Right cardiac atrium (tissue), 5 donors: ENCODE measurements around the gene NANOS3. TPM values are rescaled to one million over a fixed set of nuclear protein-coding genes. Genes with fewer than 3 reads are reported as not detected.

Experiments
- ATAC-seq, 2 donors: fragments of 200-7000 bp; cut with Tn5 transposase; one replicate each; pipeline versions ENCODE4 v1.8.0 to v1.9.1; 2020; ENCODE audit warnings: moderate library complexity in 2 of 2, mild to moderate bottlenecking in 1 of 2
- DNase-seq, 3 donors: peaks; one replicate each; pipeline ENCODE4 v3.0.0-alpha.2; 2020
- H3K27ac ChIP-seq: one replicate; pipeline ENCODE4 v1.5.1; 2013; ENCODE audit warnings: mild to moderate bottlenecking, low read length, control low read depth, moderate library complexity
- H3K27me3 ChIP-seq: one replicate; pipeline ENCODE4 v1.6.1; 2013; ENCODE audit not compliant: control insufficient read depth, insufficient read depth
- H3K4me1 ChIP-seq: one replicate; pipeline ENCODE4 v1.6.1; 2013; ENCODE audit warnings: low read length; ENCODE audit not compliant: control insufficient read depth, insufficient read depth
- H3K4me3 ChIP-seq: one replicate; pipeline ENCODE4 v1.5.1; 2013; ENCODE audit warnings: low read length, control low read depth
- H3K9me3 ChIP-seq: one replicate; pipeline ENCODE4 v1.6.1; 2013; ENCODE audit warnings: low read length; ENCODE audit not compliant: control insufficient read depth
- WGBS: extraction: QIAGEN DNeasy Blood & Tissue Kit; methylation state at CpG from one replicate; pipeline ENCODE4 v1.1.7; 2013; 5-methylcytosine and 5-hydroxymethylcytosine counted together
- intact Hi-C, 4 donors: fragments of 100-400 bp; cut with DNase I; formaldehyde crosslinking; loops; one replicate each; pipeline versions ENCODE4 v1.11.0 to v1.14.0; 2022 to 2023
- polyA plus RNA-seq: library from polyadenylated mRNA; stranded (reverse); fragments of 200-250 nt; gene quantifications from one replicate; pipeline ENCODE4 v1.2.3, GENCODE V29; 2013
- total RNA-seq, 4 donors: library from RNA; stranded (reverse); fragmentation: NEBNext Ultra II Directional; extraction: Animal tissue kit (Norgen Biotek cat#: 25700); gene quantifications; one replicate each; pipeline ENCODE4 v1.2.1, GENCODE V29; 2021
- donor health status: healthy with polysubstance abuse.
- donor health status: DM: no; HTN: yes; CAD: no.
- donor health status: DM: no; HTN: no; CAD: no.
- donor health status: DM: no; HTN: yes; CAD: no; lungs with severe emphysema.
- donor health status: DM: yes; HTN: yes; CAD: no.

Gene NANOS3
- total and polyA plus RNA-seq, 5 donors: 0.86 to 2.1 (median 1.6) TPM; not detected in 1

DNA sequence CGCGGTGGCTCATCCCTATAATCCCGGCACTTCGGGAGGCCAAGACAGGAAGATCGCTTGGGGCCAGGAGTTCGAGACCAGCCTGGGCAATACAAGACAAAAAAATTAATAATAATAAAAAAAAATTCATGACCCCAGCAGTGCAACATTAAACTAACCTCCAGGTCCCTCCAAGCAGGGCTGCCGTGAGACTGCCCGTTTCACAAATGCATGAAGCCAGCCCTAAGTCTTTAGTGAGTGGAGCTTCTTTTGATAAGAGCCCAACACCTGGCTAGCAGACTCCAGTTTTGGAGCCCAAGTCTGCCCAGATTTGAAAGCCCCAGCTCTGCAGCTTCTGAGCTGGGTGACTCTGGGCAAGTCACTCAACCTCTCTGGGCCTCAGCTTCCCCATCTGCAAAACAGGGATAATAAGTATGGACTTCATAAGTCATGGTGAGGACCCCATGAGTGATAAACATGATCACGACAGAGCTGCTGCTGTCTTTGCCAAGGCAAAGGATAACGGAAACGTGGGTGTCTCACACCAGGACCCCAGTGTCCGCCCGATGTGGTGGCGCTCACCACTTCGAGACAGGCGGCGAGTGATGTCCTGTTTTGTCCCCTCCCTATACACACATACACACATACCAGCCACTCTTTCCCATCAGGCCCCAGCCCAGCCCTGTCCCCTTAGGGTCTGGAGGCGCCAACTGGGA lies 38.4 kb upstream of the NANOS3 start:
- ATAC-seq (no peak), DNase-seq (no peak)
- Histone ChIP-seq H3K27ac (peak overlapping the region; percentile 91), H3K4me1 (peaks cover 10% of the 10 kb centered on the region), H3K4me3 (peak overlapping the region; percentile 97), H3K27me3 (no peaks in the 10 kb centered on the region), H3K9me3 (no peaks in the 10 kb centered on the region)
- intact Hi-C loops: no loop called here
- WGBS: 23% methylated on average over 18 of the region's 18 CpGs

DNA sequence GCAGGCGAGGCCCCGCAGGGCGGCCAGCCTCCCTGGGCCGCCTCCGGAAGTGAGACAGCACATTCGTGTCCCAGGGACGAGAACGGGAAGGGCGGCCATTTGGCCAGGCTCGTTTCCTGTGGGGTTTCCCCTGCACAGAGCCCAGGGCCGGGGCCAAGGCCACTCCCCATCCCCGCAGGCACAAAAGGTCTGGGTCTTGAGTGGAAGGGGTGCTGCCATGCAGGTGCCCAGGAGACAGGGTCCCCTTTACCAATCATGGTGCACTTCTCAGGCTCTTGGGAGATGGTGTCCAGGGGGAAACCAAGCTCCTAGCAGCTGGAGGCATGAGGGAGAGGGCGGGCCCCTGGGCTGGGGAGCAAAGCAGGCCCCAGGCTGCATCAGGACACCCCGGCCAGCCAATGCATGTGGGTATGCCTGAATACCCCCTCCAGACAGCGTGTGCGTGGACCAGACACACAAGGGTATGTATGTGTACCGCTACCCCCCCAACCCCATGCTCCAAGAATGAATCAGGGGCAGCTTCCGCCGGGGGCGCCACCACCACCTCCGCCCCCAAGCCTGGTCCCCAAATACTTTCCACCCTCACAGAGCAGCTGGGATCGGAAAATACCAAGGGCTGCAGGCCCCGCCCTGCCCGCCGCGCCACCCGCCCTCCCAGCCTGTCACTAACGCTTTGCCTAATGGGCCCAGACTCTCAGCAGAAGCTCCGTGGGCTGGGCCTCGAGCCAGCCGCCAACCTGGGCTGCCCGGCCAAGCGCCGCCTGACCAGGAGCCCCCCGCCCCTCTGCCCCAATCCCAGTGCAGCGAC lies 37.6 kb upstream of the NANOS3 start:
- Histone ChIP-seq H3K4me1 (peaks cover 6% of the 10 kb centered on the region), H3K27ac (peak overlapping the region; percentile 91), H3K9me3 (no peaks in the 10 kb centered on the region), H3K4me3 (peak overlapping the region; percentile 97), H3K27me3 (no peaks in the 10 kb centered on the region)
- WGBS: 1% methylated on average over 36 of the region's 36 CpGs
- intact Hi-C loops: no loop called here
- peak; percentile 96 to 97 (median 97) for DNase-seq
- ATAC-seq: peak; percentile 73 to 75

DNA sequence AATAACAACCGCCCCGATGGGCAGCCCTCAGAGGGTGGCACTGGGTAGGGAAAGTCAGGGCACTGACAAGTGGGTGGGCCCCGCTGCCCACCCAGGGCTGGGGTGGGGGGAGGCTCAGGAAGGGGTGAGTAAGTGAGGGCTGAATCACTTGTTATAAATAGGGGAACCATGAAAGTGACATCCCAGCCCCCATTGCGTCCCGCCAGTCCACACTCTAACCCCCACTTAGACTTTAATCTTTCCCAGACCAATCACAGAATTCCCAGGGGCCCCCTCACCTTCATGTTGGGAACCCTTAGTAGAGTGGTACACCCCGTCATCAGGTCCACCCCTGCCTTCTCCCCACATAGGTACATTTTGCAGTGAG lies 37.0 kb upstream of the NANOS3 start:
- H3K4me1 ChIP-seq: peaks cover 6% of the 10 kb centered on the region
- H3K9me3 ChIP-seq: no peaks in the 10 kb centered on the region
- intact Hi-C loops: no loop called here
- H3K27me3 ChIP-seq: no peaks in the 10 kb centered on the region
- DNase-seq: no peak
- peak overlapping the region; percentile 97 for H3K4me3 ChIP-seq
- peak in 1 of 2 donors; percentile 15 for ATAC-seq
- WGBS: 1% methylated on average over 6 of the region's 6 CpGs
- H3K27ac ChIP-seq: peak overlapping the region; percentile 91

DNA sequence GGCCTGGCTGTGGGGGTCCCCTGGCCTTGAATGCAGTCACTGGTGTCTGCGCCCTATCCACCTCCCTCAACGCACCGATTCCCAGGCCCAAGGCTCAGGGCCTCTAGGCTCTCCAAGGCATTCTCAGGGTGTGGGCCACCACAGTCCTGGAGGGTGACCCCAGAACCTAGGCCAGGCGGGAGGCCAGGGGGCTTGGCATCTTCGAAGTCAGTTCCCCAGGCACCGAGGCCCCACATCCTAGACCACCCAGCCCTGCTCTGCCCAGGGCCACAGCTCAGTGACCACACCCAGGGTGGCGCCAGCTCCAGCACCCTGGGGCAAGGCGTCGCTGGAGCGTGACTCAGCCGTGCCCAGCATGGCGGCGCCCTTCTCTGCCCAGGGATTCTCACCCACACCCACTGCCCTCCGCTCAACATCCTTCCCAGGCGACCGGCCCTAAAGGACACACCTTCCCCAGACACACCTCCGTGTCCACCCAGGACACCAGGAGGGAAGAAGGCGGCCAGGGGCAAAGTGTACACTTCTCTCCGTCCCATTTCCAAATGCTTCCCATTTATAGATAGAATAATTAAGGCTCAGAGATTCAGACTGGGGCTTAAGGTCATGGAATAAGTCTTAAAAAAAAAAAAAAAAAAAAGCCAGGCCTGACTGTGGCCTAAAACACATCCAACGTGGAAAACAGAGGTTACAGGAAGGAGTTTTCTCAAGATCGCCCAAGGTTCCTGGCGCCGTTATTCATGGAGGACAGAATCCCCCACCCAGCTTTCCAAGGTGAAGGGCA lies 36.4 kb upstream of the NANOS3 start:
- DNase-seq (peak; percentile 84 to 89 (median 88)), ATAC-seq (peak; percentile 23 to 28)
- intact Hi-C loops: no loop called here
- 14% methylated on average over 23 of the region's 23 CpGs for WGBS
- Histone ChIP-seq H3K27ac (peak overlapping the region; percentile 91), H3K4me1 (peaks cover 6% of the 10 kb centered on the region), H3K4me3 (peak overlapping the region; percentile 97), H3K9me3 (no peaks in the 10 kb centered on the region), H3K27me3 (no peaks in the 10 kb centered on the region)

DNA sequence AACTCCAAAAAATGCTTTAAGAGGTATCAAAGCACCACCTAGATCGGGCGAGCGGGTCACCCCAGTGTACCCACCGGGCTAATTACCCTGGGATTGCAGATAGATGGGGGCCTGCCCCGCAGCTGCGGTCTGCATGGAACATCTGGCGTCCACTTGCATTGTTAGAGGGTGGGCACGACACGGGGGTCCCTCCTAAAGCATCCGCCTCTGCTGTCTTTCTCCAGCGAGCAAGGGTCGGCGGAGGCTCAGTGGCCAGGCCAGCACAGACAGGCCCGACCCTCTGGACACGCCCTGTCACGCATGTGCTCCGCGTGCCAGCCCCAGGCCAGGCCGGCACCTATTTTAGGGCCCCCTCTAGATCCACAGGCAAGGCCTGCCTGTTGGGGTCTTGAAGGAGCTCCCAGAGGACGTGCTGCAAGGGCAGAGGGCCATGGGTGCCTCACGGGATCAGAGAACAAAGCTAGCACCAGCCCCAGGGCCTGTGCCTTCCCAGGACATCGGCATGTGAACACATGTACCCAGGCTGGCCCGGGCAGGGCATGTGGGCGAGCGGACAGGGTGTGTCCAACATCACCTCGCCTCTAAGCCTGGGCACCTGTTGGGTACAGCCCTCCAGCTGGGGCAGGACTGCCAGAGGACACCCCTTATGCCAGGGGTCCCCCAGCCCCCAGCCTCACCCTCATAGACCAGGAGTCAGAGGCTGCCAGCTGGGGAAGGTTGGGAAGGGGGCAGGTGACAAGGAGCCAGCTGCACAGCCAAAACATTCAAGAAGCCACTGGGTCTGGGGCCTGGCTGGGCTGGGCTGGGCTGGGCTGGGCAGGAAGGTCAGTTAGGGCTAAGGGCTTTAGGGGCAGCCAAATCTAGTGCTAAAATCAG lies 35.6 kb upstream of the NANOS3 start:
- intact Hi-C loops: no loop called here
- Histone ChIP-seq H3K27ac (peak overlapping the region; percentile 91), H3K27me3 (no peaks in the 10 kb centered on the region), H3K4me1 (peaks cover 3% of the 10 kb centered on the region), H3K9me3 (no peaks in the 10 kb centered on the region), H3K4me3 (peak overlapping the region; percentile 97)
- no peak for ATAC-seq
- WGBS: 11% methylated on average over 26 of the region's 26 CpGs
- DNase-seq: peak; percentile 68 to 85 (median 84)

DNA sequence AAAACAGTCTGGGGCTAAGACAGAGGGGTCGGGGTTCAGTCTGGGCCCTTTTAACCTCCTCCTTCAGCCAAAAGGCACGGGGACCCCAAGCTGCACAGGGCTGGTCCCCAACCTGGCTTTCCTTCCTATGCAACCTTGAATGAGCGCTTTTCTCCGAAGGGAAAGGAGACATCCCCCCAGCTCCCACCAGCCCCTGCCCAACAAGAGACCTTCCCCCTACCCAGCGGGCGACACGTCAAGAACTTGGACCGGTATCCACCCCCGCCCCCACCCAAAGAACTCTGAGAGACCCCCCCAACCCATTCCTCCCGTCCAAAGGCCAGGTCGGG lies 35.0 kb upstream of the NANOS3 start:
- Histone ChIP-seq H3K27ac (peak overlapping the region; percentile 91), H3K27me3 (no peaks in the 10 kb centered on the region), H3K4me1 (peaks cover 5% of the 10 kb centered on the region), H3K4me3 (peak overlapping the region; percentile 97), H3K9me3 (no peaks in the 10 kb centered on the region)
- WGBS: under 1% methylated on average over 11 of the region's 11 CpGs
- intact Hi-C loops: no loop called here
- no peak for DNase-seq
- no peak for ATAC-seq

DNA sequence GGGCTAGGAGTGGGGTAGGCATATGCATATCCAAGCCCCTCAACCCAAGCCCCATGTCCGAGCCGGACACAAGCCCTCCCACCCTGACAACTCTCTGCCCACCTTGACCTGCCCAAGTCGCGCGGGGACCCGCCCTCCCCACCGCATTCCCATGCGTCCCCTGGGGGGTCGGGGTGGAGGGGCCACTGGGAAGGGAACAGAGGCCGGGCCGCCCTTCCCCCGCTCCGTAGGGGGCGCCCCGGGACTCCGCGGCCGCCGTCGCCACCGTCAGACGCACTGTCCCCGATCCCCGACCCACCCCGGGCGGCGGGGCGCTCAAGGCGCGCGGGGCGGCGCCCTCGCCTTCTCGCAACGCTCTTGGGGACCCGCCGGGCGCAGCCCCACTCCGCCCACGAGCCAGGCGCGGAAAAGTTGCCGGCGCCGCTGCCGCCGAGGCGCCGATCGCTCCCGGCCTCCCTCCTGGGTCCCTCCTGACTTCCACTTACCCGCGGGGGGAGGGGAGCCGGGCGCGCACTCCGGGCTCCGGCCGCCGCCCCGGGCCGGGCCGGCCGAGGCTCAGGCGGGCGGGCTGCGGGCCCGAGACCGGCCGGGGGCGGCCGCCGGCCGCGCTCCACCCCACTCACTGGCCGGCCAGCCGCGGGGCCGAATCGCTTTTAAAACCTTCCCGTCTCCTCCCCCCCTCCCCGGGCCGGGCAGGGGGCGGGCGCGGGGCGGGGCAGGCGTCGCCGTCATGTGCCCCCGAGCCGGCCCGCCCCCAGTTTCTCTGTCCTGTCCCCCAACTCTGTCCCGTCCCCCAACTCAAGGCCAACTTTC lies 34.4 kb upstream of the NANOS3 start:
- H3K4me1 ChIP-seq: peaks cover 5% of the 10 kb centered on the region
- ATAC-seq: peak; percentile 13 to 14
- under 1% methylated on average over 95 of the region's 95 CpGs for WGBS
- peak; percentile 92 to 96 (median 96) for DNase-seq
- H3K27ac ChIP-seq: peak overlapping the region; percentile 99
- no peaks in the 10 kb centered on the region for H3K9me3 ChIP-seq
- intact Hi-C loops: no loop called here
- H3K4me3 ChIP-seq: peak overlapping the region; percentile 97
- no peaks in the 10 kb centered on the region for H3K27me3 ChIP-seq

DNA sequence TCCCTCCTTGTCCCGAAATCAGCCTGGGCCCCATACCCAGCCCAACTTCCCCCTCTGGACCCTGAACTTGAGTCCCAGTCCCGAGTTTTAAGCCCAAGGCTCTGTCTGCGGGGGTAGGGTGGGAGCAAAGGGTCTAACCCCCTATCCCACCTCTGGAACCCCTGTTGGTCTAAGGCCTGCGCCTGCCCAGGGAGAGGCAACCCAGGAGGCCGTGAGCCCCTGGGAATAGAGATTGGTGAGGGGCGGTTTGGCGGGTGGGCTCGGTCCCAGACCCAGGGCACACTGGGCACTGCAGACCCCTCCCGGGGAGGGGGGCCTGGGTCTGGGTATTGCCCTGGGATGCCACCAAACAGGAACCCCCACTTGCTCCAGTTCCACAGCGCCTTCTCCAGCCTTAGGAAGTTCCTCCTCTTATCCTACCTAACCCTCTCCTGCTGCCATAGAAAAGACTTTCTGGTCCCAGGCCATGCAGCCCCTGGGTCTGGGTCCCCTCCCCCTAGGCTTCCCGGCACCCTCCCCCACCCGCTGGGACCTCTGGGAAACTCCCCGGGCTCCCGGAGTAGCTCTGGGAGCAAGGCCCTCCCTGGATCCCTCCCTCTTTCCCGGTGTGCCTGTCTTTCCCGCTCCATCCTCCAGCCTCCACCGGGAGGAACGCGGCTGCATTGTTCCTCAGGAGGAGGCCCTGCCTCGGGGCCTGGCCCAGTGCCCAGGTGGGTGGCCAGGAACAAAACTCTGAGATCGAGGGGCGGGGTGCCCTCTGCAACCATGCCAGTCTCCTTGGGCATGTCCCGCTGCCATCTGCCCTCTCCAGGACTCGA lies 33.6 kb upstream of the NANOS3 start:
- ATAC-seq (no peak), DNase-seq (peak; percentile 74 to 85 (median 80))
- no peaks in the 10 kb centered on the region for H3K27me3 ChIP-seq
- no peaks in the 10 kb centered on the region for H3K9me3 ChIP-seq
- intact Hi-C loops: no loop called here
- peaks cover 8% of the 10 kb centered on the region for H3K4me1 ChIP-seq
- 11% methylated on average over 24 of the region's 24 CpGs for WGBS
- H3K27ac ChIP-seq: peak overlapping the region; percentile 99
- peak overlapping the region; percentile 97 for H3K4me3 ChIP-seq

DNA sequence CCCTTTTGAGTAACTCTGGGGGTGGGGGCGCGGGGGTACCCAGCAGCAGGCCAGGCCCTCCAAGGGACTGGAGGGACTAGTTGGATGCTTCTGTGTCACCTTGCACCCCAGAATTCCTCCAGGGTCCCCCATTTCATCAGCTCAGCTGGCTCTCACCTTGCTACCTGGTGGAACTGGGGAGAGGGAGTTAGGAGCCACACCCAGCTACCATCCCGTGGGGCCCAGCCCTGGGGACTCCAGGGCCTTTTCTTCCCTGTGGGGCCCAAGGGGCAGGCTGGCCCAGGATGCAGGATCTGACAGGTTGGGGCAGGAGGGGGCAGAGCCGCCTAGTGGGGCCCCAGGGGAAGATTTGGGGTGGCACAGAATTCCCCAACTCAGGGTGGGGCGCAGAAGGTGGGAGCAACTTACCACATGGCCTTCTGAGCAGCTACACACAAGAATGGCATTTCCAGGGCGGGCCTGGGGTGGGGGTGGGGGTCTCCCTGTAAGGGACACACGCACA lies 32.8 kb upstream of the NANOS3 start:
- ATAC-seq (no peak), DNase-seq (peak in 1 of 3 donors; percentile 59)
- H3K4me3 ChIP-seq: no peak overlapping the region
- intact Hi-C loops: no loop called here
- H3K9me3 ChIP-seq: no peaks in the 10 kb centered on the region
- H3K27me3 ChIP-seq: no peaks in the 10 kb centered on the region
- 79% methylated on average over 7 of the region's 7 CpGs for WGBS
- H3K4me1 ChIP-seq: peaks cover 9% of the 10 kb centered on the region
- H3K27ac ChIP-seq: peak overlapping the region; percentile 99
